Measurements from ENCODE around the gene LRRK1. TPM values are rescaled to one million over a fixed set of nuclear protein-coding genes. Genes with fewer than 3 reads are reported as not detected.

Gene LRRK1
- total and polyA plus RNA-seq, 2 of the 4 experiments (the other 2 are of a cell fraction), result 3.0 to 5.8 TPM

DNA sequence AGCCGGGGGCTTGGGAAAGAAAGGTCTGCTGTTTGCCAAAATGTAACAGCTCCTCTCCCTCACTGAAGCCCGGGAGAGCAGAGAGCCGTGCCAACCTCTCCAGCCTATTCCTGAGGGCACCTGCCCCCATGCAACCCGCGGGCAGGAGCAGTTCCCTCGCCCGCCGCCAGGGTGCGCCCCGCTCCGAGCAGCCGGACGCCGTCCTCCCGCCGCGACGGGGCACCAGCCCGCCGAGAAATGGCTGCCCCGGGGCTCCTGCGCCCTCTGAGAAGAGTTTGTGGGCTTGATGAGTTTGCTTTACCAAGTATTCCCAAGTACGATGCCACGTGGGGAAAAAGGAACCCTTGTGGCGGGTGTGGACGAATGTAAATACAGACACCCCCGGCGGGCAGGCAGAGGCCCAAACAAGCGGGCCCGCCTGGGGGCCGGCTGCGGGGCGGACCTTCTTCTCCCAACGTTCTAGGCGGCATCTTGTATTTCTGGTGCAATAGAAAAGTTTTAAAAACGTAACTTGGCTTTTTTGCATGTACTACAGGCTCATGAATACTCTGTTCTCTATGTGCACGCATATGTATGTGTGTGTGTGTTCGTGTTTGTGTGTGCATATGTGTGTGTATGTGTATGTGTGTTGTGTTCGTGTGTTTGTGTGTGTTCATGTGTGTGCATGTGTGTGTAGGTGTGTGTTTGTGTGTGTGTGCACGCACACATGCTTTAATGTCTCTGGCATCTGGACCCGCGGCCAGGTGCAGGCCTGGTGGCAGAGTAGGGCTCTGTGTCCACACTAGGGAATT, 169.8 kb downstream of the LRRK1 start:
- TF ChIP-seq FOS (IDR thresholded peaks at IDR 0.05; ENCODE audit: low read depth, low read length) (no peak), RAD21 (IDR thresholded peaks at IDR 0.05; ENCODE audit: low read length) (peak; percentile 93), SMC3 (IDR thresholded peaks at IDR 0.05; ENCODE audit: low read depth, low read length) (peak; percentile 94), RCOR1 (IDR thresholded peaks at IDR 0.05; ENCODE audit: insufficient replicate concordance, low read length) (no peak), MAZ (IDR thresholded peaks at IDR 0.05; ENCODE audit: borderline replicate concordance, low read depth, low read length) (peak; percentile 59; the same call in 1 of the 2 replicates), NFE2L2 (IDR thresholded peaks at IDR 0.05; ENCODE audit: low read depth, low read length) (no peak), POLR2A (IDR thresholded peaks at IDR 0.05; ENCODE audit: low read depth, low read length) (peak; percentile 40; the same call in 1 of the 2 replicates), RFX5 (IDR thresholded peaks at IDR 0.05; ENCODE audit: low read depth, low read length) (no peak), CHD1 (IDR thresholded peaks at IDR 0.05; ENCODE audit: low read depth, low read length) (no peak)
- TF ChIP-seq, protein P1, sequence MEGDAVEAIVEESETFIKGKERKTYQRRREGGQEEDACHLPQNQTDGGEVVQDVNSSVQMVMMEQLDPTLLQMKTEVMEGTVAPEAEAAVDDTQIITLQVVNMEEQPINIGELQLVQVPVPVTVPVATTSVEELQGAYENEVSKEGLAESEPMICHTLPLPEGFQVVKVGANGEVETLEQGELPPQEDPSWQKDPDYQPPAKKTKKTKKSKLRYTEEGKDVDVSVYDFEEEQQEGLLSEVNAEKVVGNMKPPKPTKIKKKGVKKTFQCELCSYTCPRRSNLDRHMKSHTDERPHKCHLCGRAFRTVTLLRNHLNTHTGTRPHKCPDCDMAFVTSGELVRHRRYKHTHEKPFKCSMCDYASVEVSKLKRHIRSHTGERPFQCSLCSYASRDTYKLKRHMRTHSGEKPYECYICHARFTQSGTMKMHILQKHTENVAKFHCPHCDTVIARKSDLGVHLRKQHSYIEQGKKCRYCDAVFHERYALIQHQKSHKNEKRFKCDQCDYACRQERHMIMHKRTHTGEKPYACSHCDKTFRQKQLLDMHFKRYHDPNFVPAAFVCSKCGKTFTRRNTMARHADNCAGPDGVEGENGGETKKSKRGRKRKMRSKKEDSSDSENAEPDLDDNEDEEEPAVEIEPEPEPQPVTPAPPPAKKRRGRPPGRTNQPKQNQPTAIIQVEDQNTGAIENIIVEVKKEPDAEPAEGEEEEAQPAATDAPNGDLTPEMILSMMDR (conservative IDR thresholded peaks at IDR 0.05; ENCODE audit: low read depth, low read length), result peak; percentile 95
- TF ChIP-seq, protein P2, sequence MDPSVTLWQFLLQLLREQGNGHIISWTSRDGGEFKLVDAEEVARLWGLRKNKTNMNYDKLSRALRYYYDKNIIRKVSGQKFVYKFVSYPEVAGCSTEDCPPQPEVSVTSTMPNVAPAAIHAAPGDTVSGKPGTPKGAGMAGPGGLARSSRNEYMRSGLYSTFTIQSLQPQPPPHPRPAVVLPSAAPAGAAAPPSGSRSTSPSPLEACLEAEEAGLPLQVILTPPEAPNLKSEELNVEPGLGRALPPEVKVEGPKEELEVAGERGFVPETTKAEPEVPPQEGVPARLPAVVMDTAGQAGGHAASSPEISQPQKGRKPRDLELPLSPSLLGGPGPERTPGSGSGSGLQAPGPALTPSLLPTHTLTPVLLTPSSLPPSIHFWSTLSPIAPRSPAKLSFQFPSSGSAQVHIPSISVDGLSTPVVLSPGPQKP (IDR thresholded peaks at IDR 0.05; ENCODE audit: borderline replicate concordance, low read depth, low read length), result no peak
- TF ChIP-seq, protein P3, sequence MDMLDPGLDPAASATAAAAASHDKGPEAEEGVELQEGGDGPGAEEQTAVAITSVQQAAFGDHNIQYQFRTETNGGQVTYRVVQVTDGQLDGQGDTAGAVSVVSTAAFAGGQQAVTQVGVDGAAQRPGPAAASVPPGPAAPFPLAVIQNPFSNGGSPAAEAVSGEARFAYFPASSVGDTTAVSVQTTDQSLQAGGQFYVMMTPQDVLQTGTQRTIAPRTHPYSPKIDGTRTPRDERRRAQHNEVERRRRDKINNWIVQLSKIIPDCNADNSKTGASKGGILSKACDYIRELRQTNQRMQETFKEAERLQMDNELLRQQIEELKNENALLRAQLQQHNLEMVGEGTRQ (IDR thresholded peaks at IDR 0.05; ENCODE audit: low read depth, low read length), result no peak
- H3K4ac ChIP-seq (ENCODE audit: low read depth, low read length), result peak overlapping the region; percentile 72; the same call in 1 of the 2 replicates

More for the DNA sequence above, 169.8 kb downstream of the LRRK1 start:
- DNase-seq (no peak), ATAC-seq (ENCODE audit: low read depth) (peak; percentile 93)
- H3K36me3 ChIP-seq (ENCODE audit: control insufficient read depth, insufficient read depth, low read length), result no peaks in the 10 kb centered on the region
- BruUV-seq (replicated peaks), result no TSS peak
- peaks cover 15% of the 10 kb centered on the region for H3K4me1 ChIP-seq (ENCODE audit: control insufficient read depth, insufficient read depth, low read length)
- H2BK15ac ChIP-seq (ENCODE audit: low read depth, low read length), result no peak overlapping the region; the same call in 2 of the 3 replicates
- in situ Hi-C loops (cut with MboI; ENCODE audit: low sequenced_read_pairs) (no loop called here), intact Hi-C loops (cut with micrococcal nuclease) (loop anchor here (1.0 to 5.0 kb wide), 3 partner anchors 72 to 169 kb away; partner anchors contain the start of gene CHSY1), dilution Hi-C loops (cut with HindIII; ENCODE audit: low sequenced_read_pairs, unreplicated experiment) (no loop called here)
- H4K8ac ChIP-seq (ENCODE audit: low read depth in 2 of 2, low read length in 2 of 2), result peak overlapping the region in 1 of 2 experiments; percentile 89; a peak in 2 of 4 replicates
- peak overlapping the region; percentile 69; the same call in 1 of the 2 replicates for H2BK120ac ChIP-seq (ENCODE audit: low read depth, low read length)
- no peak overlapping the region for H3K18ac ChIP-seq (ENCODE audit: low read depth, low read length)
- no peaks in the 10 kb centered on the region for H3K27me3 ChIP-seq (ENCODE audit: control insufficient read depth, insufficient read depth, low read length)
- no peak overlapping the region for H3K27ac ChIP-seq (ENCODE audit: insufficient read depth, low read length)
- peak overlapping the region; percentile 78 for H2AK9ac ChIP-seq (replicated peaks; ENCODE audit: low read depth, low read length, poor library complexity)
- H4K5ac ChIP-seq (ENCODE audit: low read depth, low read length), result no peak overlapping the region
- no peaks in the 10 kb centered on the region for H4K20me1 ChIP-seq (ENCODE audit: insufficient read depth, low read length)
- 73% methylated on average over 14 of the region's 42 CpGs; no CpG with 5 or more reads in 1 of the 2 experiments for WGBS, 2 experiments (ENCODE audit: extremely low coverage in 2 of 2, insufficient read length in 1 of 2)
- no peak overlapping the region for H3K4me2 ChIP-seq (ENCODE audit: low read depth, low read length)
- no peak overlapping the region for H3K23ac ChIP-seq (ENCODE audit: low read depth, low read length)
- ChIA-PET CTCF (interaction anchor here (0.6 kb wide), 1 partner anchor 719 kb away, joined by 3 read pairs; no protein-coding TSS in a partner anchor), POLR2A (ENCODE audit: unreplicated experiment) (no interaction called here)
- peak overlapping the region; percentile 49 for H4K91ac ChIP-seq (ENCODE audit: insufficient read depth, low read depth, low read length)
- peak overlapping the region; percentile 92 for H2AFZ ChIP-seq (replicated peaks; ENCODE audit: low read length, poor library complexity)
- no peak overlapping the region for H2BK5ac ChIP-seq (ENCODE audit: low read depth, low read length, poor library complexity, severe bottlenecking)
- H3K14ac ChIP-seq (replicated peaks; ENCODE audit: low read depth, low read length), result no peak overlapping the region
- H2BK20ac ChIP-seq (ENCODE audit: low read depth, low read length), result no peak overlapping the region
- H3K56ac ChIP-seq (ENCODE audit: extremely low read depth, insufficient read depth, low read length), result no peak overlapping the region
- H3K4me3 ChIP-seq (ENCODE audit: insufficient read depth, low read depth, low read length), result no peak overlapping the region
- peaks cover 13% of the 10 kb centered on the region; the same call in 1 of the 2 replicates for H3K9me1 ChIP-seq (ENCODE audit: insufficient read depth, low read length)
- peaks cover 3 to 9% of the 10 kb centered on the region in 2 experiments; a peak in 2 of 4 replicates for H3K79me1 ChIP-seq (ENCODE audit: low read depth in 1 of 2, low read length in 2 of 2)
- H3K9me3 ChIP-seq (ENCODE audit: control insufficient read depth, insufficient read depth, low read length), result no peaks in the 10 kb centered on the region
- H3K9ac ChIP-seq (ENCODE audit: low read depth, low read length), result no peak overlapping the region
- no peak overlapping the region; the same call in 1 of the 2 replicates for H2AK5ac ChIP-seq (ENCODE audit: low read depth, low read length)
